Nephron progenitor cell (in vitro differentiated cells): Measurements from ENCODE around the gene NOVA2.

Source experiments
- DNase-seq: peaks from one replicate; pipeline ENCODE4 v3.0.0; 2021
- H3K27ac Mint-ChIP-seq: 2 replicates; pipeline ENCODE4 v1.8.0; 2021; ENCODE audit warnings: mild to moderate bottlenecking, moderate library complexity, mixed read lengths
- H3K27me3 Mint-ChIP-seq: 2 replicates; pipeline ENCODE4 v1.8.0; 2021; ENCODE audit warnings: mild to moderate bottlenecking, low read depth, mixed read lengths; ENCODE audit not compliant: poor library complexity
- H3K36me3 Mint-ChIP-seq: 2 replicates; pipeline ENCODE4 v1.8.0; 2021; ENCODE audit warnings: low read depth, mixed read lengths
- H3K4me1 Mint-ChIP-seq: 2 replicates; pipeline ENCODE4 v1.8.0; 2021; ENCODE audit warnings: mixed read lengths
- H3K4me3 Mint-ChIP-seq: 2 replicates; pipeline ENCODE4 v1.8.0; 2021; ENCODE audit warnings: mild to moderate bottlenecking, moderate library complexity, mixed read lengths
- H3K9me3 Mint-ChIP-seq: 2 replicates; pipeline ENCODE4 v1.8.0; 2021; ENCODE audit warnings: mild to moderate bottlenecking, moderate library complexity, mixed read lengths
- CTCF ChIP-seq: fragments of 200-600 bp; sonication (generic); IDR thresholded peaks from 2 replicates; pipeline ENCODE4 v1.5.0; 2021; ENCODE audit warnings: antibody characterized with exemption

The NOVA2 gene

DNA sequence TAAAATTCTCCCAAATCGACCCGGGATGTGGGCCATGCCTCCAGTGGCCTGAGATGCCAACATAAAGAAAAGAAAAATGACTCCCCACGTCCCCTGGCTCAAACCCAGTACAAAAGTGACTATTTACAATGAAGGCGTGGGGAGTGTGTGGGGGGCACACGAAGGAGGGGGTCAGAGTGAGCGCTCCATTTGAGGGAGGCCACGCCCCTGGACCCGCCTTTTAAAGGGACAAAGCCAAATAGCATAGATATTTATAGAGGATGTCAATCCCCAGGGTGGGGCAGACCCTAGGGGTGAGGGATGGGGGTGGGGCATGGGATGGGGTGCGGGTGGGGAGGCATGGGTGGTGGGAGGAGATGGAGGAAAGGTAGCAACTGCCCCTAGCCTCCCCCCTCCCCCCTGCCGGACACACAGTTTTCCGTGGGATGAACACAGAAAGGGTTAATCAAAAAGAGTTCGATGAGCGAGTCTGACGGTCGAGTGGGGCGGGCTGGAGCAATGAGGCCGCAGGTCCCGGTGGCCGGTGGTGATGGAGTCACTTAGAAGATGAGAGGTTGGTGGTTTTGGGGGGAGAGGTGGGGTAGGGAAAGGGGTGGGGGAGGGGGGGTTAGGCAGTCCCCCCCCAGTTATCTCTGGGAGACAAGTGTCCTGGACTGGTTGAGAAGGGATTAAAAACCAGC is 39.0 kb downstream of the NOVA2 start:
- no peaks in the 10 kb centered on the region for H3K36me3 Mint-ChIP-seq
- DNase-seq = no peak
- H3K4me1 Mint-ChIP-seq = no peaks in the 10 kb centered on the region
- H3K27ac Mint-ChIP-seq = no peak overlapping the region
- H3K4me3 Mint-ChIP-seq = no peak overlapping the region
- no peaks in the 10 kb centered on the region for H3K9me3 Mint-ChIP-seq
- no peak for TF ChIP-seq CTCF
- peaks cover 69% of the 10 kb centered on the region for H3K27me3 Mint-ChIP-seq

DNA sequence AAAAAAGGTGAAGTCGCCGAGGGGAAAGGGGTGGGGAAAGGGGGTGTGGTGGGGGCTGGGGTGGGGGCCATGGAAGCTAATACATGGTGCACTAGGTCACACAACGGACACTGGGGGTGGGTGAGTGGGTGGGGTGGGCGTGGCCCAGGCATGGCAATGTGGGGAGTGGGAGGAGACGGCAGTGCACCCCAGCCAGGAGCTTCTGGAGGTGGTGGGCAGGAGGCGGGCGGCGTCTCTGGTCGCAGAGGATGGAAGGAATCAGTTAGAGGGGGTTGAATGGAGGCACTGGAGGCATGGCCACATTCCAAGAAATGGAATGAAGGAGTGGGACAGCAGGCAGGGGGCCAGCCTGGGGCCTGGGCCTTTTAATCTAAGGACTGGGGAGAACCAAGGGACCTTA is 39.9 kb downstream of the NOVA2 start:
- H3K36me3 Mint-ChIP-seq = no peaks in the 10 kb centered on the region
- peaks cover 78% of the 10 kb centered on the region for H3K27me3 Mint-ChIP-seq

DNA sequence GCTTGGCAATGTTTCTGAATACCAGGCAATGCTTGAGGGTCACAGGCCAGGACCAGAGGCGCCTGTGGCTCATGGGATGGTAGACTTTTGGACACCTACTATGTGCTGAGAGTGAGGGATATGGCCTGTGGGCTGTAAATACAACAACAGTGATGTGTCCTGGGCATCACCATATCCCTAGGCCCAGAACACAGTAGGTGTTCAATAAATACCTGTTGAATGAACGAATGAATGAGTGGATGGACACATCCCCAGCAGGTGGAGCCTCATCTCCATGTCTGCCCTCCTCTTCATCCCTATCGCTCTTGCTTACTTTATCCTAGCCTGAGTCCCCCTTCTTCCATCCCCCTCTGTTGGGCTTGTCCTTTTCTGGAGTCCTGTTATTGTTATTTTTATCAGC is 42.6 kb downstream of the NOVA2 start:
- Mint-ChIP-seq H3K36me3 (no peaks in the 10 kb centered on the region), H3K27ac (no peak overlapping the region), H3K9me3 (peaks cover 3% of the 10 kb centered on the region), H3K27me3 (peaks cover 78% of the 10 kb centered on the region), H3K4me1 (peaks cover 6% of the 10 kb centered on the region), H3K4me3 (no peak overlapping the region)
- no peak for DNase-seq
- no peak for TF ChIP-seq CTCF

More for the DNA sequence above, 39.9 kb downstream of the NOVA2 start:
- no peaks in the 10 kb centered on the region for H3K9me3 Mint-ChIP-seq
- H3K27ac Mint-ChIP-seq = no peak overlapping the region
- TF ChIP-seq CTCF = no peak
- no peak overlapping the region for H3K4me3 Mint-ChIP-seq
- no peaks in the 10 kb centered on the region for H3K4me1 Mint-ChIP-seq
- no peak for DNase-seq

- Mint-ChIP-seq H3K4me3 (peak overlapping the region; percentile 15), H3K27me3 (peaks cover 74% of the 10 kb centered on the region), H3K36me3 (no peaks in the 10 kb centered on the region), H3K9me3 (peaks cover 3% of the 10 kb centered on the region), H3K4me1 (peaks cover 6% of the 10 kb centered on the region), H3K27ac (no peak overlapping the region)
- DNase-seq = no peak
- TF ChIP-seq CTCF = no peak
Measured at GRCh38 chr19:45929247-45929646, 44.4 kb downstream of the NOVA2 start.

- no peak for TF ChIP-seq CTCF
- DNase-seq = peak; percentile 96
- H3K4me1 Mint-ChIP-seq = peaks cover 6% of the 10 kb centered on the region
- H3K27ac Mint-ChIP-seq = no peak overlapping the region
- peaks cover 65% of the 10 kb centered on the region for H3K27me3 Mint-ChIP-seq
- H3K36me3 Mint-ChIP-seq = no peaks in the 10 kb centered on the region
- peak overlapping the region; percentile 34 for H3K4me3 Mint-ChIP-seq
- H3K9me3 Mint-ChIP-seq = peaks cover 3% of the 10 kb centered on the region
Measured at GRCh38 chr19:45927565-45928261, 46.0 kb downstream of the NOVA2 start.
